Activated T-cell treated with anti-CD3 and anti-CD28 coated beads for 24 hours (primary cell): ENCODE data around the gene MYEOV.

Source experiments
- DNase-seq: peaks from one replicate; pipeline ENCODE4 v3.0.0-alpha.2; 2020; ENCODE audit warnings: low read depth

The MYEOV gene

DNA sequence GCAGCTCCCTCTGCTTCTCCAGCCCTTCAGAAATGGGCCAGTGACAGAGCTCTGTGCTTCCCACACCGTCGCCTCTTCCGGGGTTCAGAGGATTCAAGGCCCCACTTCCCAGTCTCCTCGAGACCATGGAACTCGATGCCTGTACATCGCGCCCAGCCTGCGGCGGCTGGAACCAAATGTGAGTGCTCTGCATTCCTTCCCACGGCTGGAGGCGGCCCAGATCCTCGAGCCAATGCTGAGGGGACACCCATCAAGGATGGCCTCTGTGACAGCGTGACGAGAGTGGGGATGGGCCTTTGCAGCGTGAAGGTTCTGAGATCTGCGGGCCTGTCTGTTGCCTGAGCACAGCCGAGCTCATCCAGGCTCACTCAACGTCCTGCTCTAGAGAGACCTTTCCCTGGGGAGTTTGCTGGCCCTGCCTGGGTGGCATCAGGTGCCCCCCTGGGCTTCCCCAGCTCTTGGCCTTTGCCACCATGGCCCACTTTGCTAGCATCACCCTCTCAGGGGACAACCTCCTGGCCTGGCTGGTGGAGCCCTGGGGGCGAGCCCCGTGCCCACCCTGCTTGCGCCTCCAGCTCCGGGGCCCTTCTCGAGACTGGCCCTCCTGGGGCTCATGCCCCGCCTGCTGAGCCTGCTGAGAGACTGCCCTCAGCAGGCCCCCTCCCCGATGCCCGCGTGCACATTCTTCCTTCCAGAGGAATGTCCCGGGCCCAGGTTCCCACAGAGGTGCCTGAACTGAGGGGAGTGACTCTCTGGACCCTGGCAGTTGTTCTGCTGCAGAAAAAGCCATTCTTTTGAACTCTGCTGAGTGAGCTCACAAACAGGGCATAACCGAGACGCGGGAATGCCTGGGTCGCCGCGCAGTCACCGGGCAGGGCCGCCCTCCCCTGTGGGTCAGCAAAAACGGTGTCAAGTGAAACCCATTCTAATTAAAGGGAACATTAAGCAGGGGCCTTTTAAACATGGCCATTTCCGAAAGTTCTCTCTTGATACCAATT lies 7.3 kb upstream of the MYEOV start:
- no peak for DNase-seq

DNA sequence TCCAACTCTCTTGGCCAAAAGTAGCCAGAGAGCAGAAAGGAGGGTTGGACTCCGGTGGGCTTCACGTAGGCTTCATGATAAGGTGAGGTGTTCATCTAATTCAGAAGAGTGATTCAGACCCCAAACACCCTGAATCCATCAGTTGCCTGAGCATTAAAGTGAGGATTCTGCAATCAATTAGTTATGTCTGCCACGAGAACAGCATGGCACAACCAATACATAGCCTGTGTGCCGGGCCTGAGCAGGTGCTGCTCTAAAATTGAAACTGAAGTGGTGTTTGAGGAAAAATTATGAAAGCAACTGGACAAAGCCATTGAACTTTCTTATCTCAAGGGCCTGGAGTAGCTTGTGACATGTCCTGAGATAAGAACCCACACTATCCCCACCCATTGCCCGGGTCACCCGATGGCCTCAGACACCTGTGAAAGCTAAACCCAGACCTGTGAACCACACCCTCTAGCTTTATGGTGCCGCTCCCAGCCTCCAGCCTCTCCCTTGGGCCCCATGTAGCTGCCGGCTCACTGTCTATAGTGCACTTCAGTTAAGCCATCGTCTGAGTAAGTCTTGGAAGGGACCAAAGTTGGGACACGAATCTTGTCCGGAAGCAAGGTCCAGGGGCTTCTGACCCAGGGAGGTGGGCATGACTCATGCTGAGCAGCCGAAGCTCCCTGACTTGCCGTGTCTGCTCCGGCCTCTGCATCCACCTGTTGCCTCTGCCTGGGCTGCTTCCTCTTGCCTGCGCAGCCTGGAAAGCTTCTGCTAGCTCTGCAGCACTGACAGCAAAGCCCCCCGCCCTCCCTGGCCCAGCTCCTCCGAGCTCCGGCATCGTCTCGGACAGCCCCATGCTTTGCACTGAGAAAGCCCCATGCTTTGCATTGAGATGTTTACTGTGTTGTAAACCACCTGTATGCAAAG lies 5.7 kb upstream of the MYEOV start:
- no peak for DNase-seq

DNA sequence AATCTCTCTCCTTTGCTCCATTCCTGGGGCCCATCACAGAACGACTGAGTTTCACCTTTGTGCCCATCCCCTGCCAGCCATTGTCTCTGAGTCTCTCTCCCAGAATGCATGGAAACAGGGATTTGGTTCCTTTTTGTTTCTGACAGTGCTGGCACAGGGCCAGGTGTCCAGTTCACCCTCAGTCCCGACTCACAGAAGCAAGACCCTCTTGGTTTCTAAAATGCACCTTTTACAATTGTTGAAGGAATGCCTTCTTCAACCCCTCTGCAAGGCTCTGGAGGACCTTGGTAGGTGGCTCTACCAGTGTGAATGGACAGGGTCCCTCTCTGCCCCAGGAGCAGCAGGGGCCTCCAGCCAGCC lies 5.1 kb upstream of the MYEOV start:
- no peak for DNase-seq

DNA sequence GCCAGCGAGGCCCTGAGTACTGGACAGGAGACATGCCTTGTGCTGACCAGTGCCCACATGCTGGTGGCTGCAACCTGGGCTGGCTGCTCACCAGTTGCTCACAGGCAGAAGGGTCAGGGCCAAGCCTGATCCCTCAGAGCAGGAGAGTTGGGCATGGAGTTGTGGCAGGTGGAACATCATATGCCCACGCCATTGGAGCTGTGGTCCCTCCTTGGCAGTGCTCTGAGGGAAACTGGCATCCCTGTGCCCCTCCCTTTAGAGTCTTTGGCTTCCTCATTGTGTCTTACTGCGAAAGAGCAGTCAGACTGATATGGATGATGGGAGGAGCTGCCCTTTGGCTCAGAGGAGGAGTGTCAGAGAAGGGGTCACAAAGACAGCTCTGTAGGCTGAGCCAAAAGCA lies 3.1 kb upstream of the MYEOV start:
- no peak for DNase-seq

DNA sequence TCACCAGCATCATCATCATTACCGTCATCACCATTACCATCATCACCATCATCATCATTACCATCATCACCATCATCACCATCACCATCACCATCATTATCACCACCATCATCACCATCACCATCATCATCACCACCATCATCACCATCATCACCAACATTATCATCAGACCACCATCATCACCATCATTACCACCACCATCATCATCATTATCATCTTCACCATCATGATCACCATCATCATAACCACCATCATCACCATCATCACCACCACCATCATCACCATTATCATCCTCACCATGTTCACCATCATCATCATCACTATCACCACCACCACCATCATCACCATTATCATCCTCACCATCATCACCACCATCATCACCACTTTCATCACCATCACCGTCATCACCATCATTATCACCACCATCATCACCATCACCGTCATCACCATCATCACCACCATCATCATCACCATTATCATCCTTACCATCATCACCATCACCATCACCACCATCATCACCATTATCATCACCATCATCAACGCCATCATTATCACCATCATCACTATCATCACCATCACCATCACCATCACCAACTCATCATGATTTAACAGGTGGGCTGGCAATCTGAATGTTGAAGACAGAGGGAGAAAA lies 2.4 kb upstream of the MYEOV start:
- DNase-seq = no peak

DNA sequence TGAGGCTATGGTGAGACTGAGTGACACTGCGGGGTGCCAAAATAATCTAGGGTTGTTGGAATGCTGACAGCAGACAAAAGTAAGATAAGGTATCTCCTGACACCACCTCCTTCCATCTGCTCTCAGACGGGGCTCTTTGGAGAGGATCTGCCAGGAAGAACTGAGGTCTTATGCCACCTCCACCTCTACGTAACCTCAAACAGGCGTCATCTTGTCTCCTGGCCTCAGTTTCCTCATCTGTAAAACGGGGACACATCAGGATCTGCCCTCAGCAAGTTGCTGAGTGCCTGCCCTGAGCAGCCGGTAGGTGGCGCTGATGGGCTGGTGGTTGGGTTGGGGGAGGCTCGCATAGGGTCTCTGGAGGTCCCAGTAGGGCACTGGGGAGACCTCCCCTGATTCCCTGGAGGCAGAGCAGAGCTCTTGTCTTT lies 1.7 kb upstream of the MYEOV start:
- DNase-seq = peak; percentile 20

DNA sequence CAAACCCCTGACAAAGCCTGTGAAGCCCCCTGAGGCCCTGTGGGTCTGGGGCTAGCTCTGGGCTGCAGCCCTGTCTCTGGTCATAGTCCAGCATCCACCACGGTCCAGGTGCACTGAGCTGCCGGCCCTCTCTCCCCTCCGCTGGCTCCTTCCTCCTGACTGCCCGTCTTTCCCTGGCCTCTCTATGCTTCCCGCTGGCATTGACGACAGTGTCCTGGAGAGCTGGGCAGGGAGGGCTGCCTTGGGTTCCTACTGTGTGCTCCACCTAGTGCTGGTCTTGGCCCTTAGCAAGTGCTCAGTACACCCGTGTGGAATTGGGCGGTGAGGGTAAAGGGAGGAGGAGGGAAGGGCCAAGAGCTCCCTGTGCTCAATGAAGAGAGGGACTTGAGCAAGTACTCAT lies 868 bp upstream of the MYEOV start:
- DNase-seq = no peak

DNA sequence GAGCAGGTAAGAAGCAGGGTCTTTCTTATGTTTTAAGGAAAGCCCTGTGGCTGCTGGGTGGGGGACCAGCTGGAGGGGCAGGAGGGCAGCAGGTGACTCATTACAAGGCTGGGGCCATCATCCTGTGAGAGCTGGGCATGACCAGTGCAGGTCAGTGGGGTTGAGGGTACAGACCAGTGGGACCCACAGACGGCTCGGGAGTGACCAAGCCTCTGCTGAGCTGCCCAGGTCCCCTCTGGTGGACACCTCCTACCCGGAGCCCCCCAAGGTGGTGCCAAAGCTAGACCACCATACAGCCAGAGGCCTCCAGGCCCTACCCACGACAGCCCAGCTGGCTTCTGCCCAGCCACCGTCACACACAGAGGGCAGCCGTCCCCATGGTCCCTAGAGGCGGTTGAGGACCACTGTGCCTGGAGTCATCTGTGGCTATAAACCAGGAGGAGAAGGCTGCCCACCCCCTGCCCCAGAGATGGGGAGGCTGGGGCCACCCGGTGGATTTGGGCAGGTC lies 670 bp downstream of the MYEOV start:
- no peak for DNase-seq

DNA sequence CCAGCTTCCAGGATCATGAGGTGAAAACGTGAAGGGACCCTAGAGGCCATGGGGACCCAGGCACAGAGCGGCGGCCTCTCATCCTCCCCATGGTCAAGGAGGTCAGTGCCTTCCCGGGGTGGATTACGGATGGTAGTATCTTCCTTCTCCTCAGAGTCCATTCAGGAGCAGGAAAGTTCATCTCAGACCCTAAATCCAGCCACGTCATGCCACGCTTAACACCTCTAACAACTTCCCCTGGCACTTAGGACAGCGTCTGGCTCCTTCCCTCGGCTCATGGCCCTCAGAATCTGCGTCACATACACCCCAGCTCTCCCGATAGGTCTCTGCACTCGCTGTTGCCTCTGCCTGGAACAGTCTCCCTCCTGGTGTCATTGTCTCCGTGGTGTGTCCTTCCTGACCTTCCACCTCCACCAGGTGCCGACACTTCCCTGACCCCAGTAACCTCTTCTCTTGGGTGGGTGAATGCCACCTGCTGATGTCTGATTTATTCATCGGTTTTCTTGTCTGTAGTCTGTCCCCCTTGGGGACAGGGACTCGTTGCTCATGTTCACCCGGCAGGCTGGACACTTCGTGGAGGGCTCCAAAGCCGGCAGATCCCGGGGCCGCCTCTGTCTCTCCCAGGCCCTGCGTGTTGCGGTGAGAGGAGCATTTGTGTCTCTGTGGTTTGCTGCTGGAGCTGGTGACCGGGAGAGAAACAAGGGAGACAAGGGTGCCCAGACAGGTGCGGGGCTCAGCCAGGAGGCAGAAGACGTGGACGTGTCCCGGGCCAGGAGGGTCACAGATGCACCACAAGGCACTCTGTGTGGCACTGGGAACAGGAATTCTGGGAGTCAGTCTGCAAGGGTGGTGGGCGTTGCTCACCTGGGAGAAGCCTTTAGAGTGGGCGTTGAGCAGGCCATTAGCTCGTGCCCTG lies 1.4 kb downstream of the MYEOV start:
- no peak for DNase-seq

DNA sequence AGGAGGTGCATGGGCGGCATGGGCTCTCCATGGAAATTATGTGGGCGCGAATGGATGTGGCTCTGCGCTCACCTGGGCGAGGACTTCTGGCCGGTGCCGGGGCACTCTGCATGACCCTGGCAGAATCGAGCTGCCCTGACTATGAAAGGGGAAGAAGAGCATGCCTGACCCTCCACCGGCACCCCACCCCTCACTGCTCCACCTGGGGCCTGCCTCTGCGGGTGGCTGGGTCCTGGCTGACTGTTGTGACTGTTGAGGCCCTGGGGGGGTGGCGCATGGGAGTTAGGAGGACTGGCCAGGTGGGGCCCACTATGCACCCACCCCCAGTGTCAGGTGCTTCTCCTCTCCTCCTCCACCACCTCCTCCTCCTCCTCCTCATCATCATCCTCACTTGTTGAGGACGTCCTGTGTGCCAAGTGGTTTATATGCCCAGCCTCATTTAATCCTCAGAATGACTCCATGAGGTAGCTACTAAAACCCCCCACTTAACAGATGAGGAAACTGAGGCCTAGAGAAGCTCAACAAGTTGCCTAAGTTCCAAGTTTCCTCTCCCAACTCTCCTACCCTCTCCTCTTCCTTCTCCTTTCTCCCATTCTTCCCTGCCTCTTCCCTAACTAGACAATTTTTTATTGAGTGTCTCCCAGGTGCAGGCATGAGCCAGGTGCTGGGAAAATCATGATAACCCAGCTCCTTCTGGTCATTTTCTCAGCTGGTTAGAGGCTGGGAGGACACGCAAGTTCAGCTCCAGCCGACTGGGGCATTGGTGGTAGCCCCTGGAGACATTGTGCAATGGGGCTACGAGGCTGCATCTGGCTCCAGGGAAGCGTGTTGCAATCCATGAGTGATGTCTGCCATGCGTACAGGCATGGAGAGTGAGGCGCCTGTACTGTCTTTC lies 2.3 kb downstream of the MYEOV start:
- DNase-seq = no peak

DNA sequence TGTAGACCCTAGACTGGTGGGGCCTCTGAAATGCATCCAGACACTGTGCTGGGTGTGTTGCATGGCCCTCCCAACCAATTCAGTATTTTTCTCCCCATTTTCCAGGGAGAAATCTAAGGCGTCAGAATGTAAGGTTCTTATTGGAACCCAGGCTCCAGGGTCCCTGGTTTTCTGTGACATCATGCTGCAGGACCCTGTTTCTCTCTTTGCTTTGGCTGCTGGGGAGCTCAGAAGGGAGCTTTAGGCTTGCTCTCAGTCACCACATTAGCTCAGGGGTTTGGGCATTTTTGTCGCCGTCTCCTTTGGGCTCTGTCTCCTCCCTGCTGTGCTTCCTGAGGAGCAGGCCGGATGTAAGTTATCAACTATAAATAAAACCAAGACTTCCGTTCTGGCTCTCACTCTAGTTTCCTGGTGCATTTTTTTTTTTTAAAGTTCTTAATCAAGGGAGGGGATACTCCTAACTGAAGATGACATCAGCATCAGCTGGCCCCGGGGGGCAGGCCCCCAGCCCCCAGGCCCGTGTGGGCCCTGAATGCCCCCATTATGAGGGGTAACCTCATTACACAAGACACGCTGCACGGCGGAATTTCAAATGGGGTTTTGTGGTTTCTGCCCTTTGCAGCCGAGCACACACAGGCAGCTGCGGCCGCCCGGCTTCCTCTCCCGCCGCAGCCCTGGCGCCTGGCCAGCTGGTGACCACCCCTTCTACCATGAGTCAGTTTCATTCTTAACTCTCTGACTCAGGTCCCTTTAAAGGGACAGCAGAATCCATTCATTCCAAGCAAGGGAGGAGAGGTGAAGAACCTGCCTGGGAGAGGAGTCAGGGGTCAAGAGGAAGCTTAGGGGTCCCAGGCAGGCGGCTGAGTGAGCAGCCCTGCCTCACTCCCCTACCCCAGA lies 3.2 kb downstream of the MYEOV start:
- DNase-seq = peak; percentile 72

DNA sequence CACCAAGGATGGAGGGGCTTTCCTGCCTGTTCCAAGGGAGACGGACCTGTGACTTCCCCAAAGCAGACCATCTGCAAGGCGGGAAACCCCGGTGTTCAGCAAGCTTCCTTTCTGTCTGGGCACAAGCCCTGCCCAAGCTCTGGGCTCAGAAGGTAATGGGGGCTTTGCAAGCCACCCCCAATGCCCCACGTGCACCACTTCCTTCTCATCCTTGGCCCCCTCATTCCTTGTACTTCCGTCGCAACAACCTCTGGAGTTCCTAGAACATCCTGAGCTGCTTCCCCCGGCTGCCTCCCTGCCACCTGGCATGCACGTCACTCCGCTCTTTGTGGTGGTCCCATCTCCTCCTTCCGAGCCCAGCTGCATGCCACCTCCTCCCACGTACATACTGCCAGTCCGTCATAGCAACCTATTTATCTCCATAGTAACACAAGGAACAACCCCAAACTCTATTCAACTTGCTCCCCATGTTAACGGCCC lies 3.9 kb downstream of the MYEOV start:
- no peak for DNase-seq

DNA sequence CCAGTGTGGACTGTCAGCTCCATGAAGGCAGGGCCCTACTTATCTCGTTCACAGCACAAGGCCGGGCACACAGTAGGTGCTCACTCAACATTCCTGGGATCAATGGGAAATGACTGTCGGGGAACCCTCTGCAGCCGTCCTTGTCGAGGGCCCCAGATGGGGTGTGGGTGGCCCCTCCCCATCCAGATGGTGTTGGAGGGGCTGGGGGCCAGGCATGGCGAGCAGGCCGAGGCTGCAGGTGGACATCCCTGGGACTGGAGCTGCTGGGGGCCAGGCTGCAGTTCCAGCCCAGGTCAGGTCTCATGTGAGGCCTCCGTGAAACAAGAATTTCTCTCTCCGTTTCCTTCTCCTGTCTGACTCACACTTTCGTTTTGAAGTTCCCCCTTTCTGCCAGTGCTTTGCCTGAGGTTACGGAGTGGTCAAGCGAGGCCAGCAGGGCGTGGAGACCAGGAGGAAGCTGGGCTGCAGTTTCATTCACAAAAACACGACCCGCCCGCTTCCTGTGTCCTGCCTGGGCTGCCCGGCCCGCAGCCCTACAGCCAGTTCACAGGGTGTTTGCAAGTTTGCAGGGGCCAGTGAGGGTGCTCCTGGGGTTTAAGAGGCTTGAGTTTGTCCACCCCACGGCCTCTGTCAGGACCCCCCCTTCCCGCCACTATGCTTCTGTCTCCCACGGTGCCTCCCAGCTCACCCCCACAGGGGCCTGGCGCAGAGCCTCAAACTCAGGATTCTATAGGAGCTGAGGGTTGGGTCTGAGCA lies 4.5 kb downstream of the MYEOV start:
- DNase-seq = no peak

DNA sequence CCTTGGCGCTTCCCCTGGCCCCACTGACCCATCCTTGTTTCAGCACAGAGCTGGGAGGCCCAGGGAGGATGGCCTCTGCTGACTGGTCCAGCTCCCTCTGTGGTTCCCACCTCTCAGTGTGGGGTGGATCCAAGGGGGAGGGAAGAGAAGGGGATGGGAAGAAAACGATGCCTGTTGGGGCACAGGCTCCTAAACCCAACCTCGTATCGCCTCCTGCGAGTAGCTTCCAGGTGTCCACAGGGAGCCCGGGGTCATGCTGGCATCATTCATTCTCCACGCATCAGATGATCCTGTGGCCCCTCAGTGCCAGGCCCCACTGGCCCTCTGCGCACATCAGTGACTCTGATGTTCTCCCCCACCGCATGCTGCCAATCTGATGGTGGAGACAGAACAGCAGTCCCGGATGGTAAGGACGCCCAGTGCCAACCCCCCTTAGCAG lies 5.1 kb downstream of the MYEOV start:
- DNase-seq = no peak

DNA sequence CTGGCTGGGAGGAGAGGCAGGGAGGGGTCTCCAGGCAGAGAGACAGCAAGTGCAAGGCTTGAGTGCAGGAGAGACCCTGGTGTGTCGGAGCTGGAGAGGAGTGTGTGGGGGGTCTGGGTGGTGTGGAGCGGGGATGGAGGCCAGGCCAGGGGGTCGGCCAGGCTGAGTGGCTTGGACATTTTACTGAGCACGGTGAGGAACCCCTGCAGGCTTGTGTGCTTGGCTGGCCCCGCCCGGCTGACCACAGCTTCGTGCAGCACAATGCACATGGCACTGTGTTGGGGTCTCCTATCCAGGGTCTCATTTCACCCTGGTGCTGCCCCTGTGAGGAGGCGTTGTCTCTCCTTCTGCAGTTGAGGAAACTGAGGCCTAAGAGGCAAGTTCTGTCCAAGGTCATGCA lies 5.6 kb downstream of the MYEOV start:
- no peak for DNase-seq

DNA sequence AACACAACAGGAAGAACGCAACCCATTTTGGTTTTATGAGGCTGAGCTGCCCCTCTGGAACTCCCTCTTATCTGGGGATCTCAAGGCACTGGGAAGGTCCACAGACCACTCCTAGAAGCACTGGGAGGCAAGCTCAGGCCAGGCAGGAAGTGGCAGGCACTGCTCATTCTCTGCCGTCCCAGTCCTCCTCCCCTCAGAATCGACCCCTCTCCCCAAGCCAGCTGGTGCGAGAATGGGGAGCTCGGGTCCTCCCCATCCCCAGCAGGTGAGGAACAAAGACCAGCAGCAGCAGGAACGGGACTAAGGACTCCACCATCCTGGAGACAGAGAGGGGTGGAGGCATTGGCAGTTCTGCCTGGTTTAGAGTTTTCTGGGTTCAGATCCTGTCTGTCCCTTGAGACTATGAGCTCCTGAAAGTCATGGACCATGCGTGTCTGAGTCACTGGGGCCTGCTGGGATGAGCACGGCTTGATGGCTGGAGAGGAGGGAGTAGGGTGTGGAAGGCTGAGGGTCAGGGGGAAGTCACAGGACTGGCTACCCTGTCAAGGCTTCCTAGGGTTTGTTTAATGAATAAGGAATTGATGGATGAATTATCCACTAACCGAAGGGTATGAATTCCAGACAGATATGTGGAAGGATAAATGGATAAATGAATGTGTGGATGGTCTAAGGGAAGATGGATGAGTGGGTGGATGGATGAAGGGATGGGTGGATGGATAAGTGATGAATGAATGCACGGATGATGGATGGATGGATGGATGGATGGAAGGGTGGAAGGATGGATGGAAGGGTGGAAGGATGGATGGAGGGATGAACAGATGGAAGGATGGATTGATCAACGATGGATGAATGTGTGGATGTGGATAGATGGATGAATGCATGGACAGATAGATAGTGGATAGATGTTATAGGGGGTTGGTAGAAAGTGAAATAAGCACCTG lies 6.4 kb downstream of the MYEOV start:
- no peak for DNase-seq

DNA sequence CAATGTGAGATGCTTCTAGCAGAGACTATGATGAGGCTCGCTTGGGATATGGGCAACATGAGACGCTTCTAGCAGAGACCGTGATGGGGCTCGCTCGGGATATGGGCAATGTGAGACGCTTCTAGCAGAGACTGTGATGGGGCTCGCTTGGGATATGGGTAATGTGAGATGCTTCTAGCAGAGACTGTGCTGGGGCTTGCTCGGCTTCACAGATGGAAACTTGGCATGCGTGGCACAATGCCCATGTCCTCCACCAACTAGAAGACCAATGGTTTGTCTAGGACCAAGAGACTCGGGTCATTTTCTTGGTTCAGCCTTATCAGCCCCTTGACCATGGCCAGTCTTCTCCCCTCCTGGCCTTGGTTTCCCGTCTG lies 7.1 kb downstream of the MYEOV start:
- no peak for DNase-seq
